PC-9 (cell line): ENCODE results near the gene EPG5. TPM values are rescaled to one million over a fixed set of nuclear protein-coding genes. Genes with fewer than 3 reads are reported as not detected.

ENCODE experiments used
- BruUV-seq: library from RNA; stranded (reverse); fragments of 400-500 nt; replicated peaks from 2 replicates; lab custom pipeline; 2021; lab: Mats Ljungman, UMichigan
- CTCF ChIA-PET: fragments of 300-600 bp; sonication (Branson Sonifier 250); formaldehyde crosslinking; loops from one replicate; lab custom pipeline; 2022; ENCODE audit warnings: antibody characterized with exemption; lab: Charles Lee
- POLR2A ChIA-PET: fragments of 300-600 bp; sonication (Branson Sonifier 250); formaldehyde crosslinking; loops from one replicate; lab custom pipeline; 2022; ENCODE audit warnings: antibody characterized with exemption; ENCODE audit not compliant: unreplicated experiment; lab: Charles Lee
- DNase-seq, 2 experiments: peaks; one replicate each; pipeline versions ENCODE4 v3.0.0 to v3.0.0-alpha.2; 2015 to 2022; ENCODE audit warnings: mixed read lengths in 1 of 2
- H2AFZ ChIP-seq: fragments of 200-600 bp; sonication (generic); 2 replicates; pipeline ENCODE4 v1.8.1; 2017; ENCODE audit warnings: antibody characterized with exemption
- H3F3A ChIP-seq: fragments of 200-600 bp; sonication (generic); 2 replicates; pipeline ENCODE4 v1.8.1; 2017; ENCODE audit warnings: antibody characterized with exemption, mild to moderate bottlenecking, low read depth; ENCODE audit not compliant: insufficient read depth
- H3K27ac ChIP-seq: fragments of 200-600 bp; sonication (generic); 2 replicates; pipeline ENCODE4 v1.6.1; 2016; ENCODE audit warnings: mixed run types
- H3K27me3 ChIP-seq: fragments of 200-600 bp; sonication (generic); 2 replicates; pipeline ENCODE4 v1.6.1; 2016; ENCODE audit warnings: low read depth, mixed run types; ENCODE audit not compliant: insufficient read depth
- H3K36me3 ChIP-seq: fragments of 200-600 bp; sonication (generic); 2 replicates; pipeline ENCODE4 v1.6.1; 2016; ENCODE audit warnings: low read depth, mixed run types
- H3K4me1 ChIP-seq: fragments of 200-600 bp; sonication (generic); replicated peaks from 2 replicates; pipeline ENCODE4 v1.6.1; 2016; ENCODE audit warnings: mixed run types; ENCODE audit not compliant: insufficient read depth
- H3K4me2 ChIP-seq: fragments of 200-600 bp; sonication (generic); 2 replicates; pipeline ENCODE4 v1.6.1; 2017; ENCODE audit warnings: mixed run types
- H3K4me3 ChIP-seq: fragments of 200-600 bp; sonication (generic); 2 replicates; pipeline ENCODE4 v1.6.1; 2016; ENCODE audit warnings: mixed run types
- H3K79me2 ChIP-seq: fragments of 200-600 bp; sonication (generic); 2 replicates; pipeline ENCODE4 v1.6.1; 2017; ENCODE audit warnings: low read depth, mixed run types
- H3K9me2 ChIP-seq: fragments of 200-600 bp; sonication (generic); 2 replicates; pipeline ENCODE4 v1.8.1; 2017; ENCODE audit warnings: mild to moderate bottlenecking; ENCODE audit not compliant: insufficient read depth
- H3K9me3 ChIP-seq: fragments of 200-600 bp; sonication (generic); 2 replicates; pipeline ENCODE4 v1.8.1; 2016; ENCODE audit warnings: low read depth; ENCODE audit not compliant: insufficient read depth
- H4K20me1 ChIP-seq: fragments of 200-600 bp; sonication (generic); 2 replicates; pipeline ENCODE4 v1.8.1; 2017; ENCODE audit not compliant: insufficient read depth
- EZH2 ChIP-seq: fragments of 200-600 bp; sonication (generic); IDR thresholded peaks from 2 replicates; pipeline ENCODE4 v1.8.0; 2017; ENCODE audit warnings: antibody characterized with exemption, low read depth
- intact Hi-C: fragments of 100-400 bp; cut with micrococcal nuclease; formaldehyde crosslinking; loops from one replicate; pipeline ENCODE4 v1.10.0; 2022; ENCODE audit not compliant: unreplicated experiment
- total RNA-seq: library from RNA; stranded (reverse); gene quantifications from 2 replicates; pipeline ENCODE4 v1.2.3, GENCODE V29; 2021
- TF ChIP-seq, protein P1 (sequence below): fragments of 200-600 bp; sonication (generic); conservative IDR thresholded peaks from 2 replicates; pipeline ENCODE4 v1.6.1; 2017; ENCODE audit warnings: mixed run types, antibody characterized with exemption, mild to moderate bottlenecking, moderate library complexity

The EPG5 gene
- total RNA-seq, 1 experiment from 2014 or later: 19.5 TPM

DNA sequence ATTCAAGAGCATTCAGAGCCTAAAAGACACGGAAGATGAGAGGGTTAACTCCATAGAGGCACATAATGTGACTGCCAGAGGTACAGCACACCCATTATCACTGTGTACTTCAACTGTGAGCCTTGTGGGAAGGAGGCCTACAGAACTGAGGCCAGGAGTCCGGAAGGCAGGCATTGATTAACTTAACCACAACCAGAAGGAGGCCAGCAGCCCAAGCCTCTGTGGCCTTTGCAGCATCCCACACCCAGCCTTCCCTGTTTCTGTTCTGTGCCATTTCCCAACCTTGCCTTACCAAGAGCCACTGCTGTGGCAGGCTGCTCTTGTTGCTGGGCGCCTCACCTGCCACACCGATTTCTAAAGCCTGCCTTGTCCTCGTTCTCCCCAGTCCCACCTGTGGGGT, 114.5 kb downstream of the EPG5 start:
- H3K4me2 ChIP-seq: no peak overlapping the region
- intact Hi-C loops: no loop called here
- CTCF ChIA-PET: no interaction called here
- peaks cover 10% of the 10 kb centered on the region for H3K36me3 ChIP-seq
- H4K20me1 ChIP-seq: no peaks in the 10 kb centered on the region
- DNase-seq: no peak
- TF ChIP-seq, protein P1, sequence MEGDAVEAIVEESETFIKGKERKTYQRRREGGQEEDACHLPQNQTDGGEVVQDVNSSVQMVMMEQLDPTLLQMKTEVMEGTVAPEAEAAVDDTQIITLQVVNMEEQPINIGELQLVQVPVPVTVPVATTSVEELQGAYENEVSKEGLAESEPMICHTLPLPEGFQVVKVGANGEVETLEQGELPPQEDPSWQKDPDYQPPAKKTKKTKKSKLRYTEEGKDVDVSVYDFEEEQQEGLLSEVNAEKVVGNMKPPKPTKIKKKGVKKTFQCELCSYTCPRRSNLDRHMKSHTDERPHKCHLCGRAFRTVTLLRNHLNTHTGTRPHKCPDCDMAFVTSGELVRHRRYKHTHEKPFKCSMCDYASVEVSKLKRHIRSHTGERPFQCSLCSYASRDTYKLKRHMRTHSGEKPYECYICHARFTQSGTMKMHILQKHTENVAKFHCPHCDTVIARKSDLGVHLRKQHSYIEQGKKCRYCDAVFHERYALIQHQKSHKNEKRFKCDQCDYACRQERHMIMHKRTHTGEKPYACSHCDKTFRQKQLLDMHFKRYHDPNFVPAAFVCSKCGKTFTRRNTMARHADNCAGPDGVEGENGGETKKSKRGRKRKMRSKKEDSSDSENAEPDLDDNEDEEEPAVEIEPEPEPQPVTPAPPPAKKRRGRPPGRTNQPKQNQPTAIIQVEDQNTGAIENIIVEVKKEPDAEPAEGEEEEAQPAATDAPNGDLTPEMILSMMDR: no peak
- no peak for TF ChIP-seq EZH2
- no peak overlapping the region for H3K27ac ChIP-seq
- no TSS peak for BruUV-seq
- no peaks in the 10 kb centered on the region for H3K9me2 ChIP-seq
- H3F3A ChIP-seq: no peaks in the 10 kb centered on the region
- no peak overlapping the region for H2AFZ ChIP-seq
- H3K27me3 ChIP-seq: no peaks in the 10 kb centered on the region
- H3K4me3 ChIP-seq: no peak overlapping the region
- POLR2A ChIA-PET: no interaction called here
- H3K9me3 ChIP-seq: no peaks in the 10 kb centered on the region
- H3K79me2 ChIP-seq: no peaks in the 10 kb centered on the region
- no peaks in the 10 kb centered on the region for H3K4me1 ChIP-seq

DNA sequence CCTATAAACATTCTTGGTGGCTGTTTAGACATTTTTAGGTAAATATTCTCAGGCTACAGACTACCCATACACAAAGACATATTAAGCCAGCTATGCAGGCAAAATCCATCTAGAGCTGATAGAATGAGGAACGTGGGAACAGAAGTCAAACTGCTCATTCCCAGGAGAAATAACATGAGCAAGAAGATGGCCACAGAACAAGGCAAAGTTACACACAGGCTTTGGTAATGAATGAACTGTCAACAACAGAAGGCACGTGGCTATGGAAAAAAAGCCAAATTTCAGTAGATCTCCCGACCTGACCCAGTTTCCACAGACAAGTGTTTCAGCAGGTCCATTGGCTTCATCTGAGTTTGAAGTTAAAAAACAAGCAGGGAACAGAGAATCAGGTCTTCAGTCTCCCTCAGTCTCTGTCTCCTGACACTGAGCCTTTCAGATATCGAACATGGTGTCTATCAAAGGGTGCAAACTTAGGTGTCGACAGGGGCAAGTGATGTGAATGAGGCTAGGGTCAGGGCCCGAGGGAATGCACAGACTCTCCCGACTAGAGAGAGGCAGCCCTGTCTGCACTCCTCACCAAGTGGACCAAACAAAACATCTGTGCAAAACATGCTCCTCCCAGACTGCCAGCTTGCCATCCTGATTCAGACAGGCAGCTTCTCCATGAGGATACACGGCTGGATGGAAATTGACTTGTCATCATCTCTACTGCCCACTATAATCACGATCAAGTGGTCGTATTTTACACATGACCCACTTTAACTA, 115.8 kb downstream of the EPG5 start:
- DNase-seq: no peak
- no TSS peak for BruUV-seq
- H3K27ac ChIP-seq: no peak overlapping the region
- H3K36me3 ChIP-seq: peaks cover 6% of the 10 kb centered on the region
- H4K20me1 ChIP-seq: no peaks in the 10 kb centered on the region
- no peaks in the 10 kb centered on the region for H3K9me3 ChIP-seq
- no peak overlapping the region for H3K4me3 ChIP-seq
- no peak overlapping the region for H2AFZ ChIP-seq
- no peaks in the 10 kb centered on the region for H3K27me3 ChIP-seq
- no peak overlapping the region for H3K4me2 ChIP-seq
- H3F3A ChIP-seq: no peaks in the 10 kb centered on the region
- H3K9me2 ChIP-seq: no peaks in the 10 kb centered on the region
- ChIA-PET CTCF (interaction anchor here (0.6 kb wide), 1 partner anchor 145 kb away, joined by 4 read pairs; no protein-coding TSS in a partner anchor), POLR2A (no interaction called here)
- no peaks in the 10 kb centered on the region for H3K4me1 ChIP-seq
- no peak for TF ChIP-seq EZH2
- TF ChIP-seq, protein P1: no peak
- intact Hi-C loops: no loop called here
- H3K79me2 ChIP-seq: no peaks in the 10 kb centered on the region

DNA sequence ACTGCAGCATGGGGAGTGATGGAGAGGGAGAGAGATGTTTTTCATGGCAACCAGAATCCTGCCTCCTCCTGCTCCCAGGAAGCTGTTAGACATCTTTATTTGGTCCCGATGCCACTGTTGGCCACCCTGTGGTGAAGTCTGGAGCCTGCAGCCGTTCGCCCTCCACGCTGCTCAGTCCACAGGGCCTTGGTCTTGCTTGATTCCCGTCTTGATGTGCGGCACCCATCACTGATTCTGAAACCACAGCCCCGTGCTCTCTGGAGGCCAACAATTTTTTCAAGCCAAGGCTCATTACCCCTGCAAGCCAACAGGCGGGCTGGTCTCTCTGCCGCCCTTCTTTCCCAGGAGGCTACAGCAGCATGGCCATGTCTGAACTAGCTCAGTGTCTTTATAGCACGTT, 117.1 kb downstream of the EPG5 start:
- ChIA-PET CTCF (no interaction called here), POLR2A (interaction anchor here (0.6 kb wide), 1 partner anchor 274 kb away, joined by 3 read pairs; no protein-coding TSS in a partner anchor)
- intact Hi-C loops: no loop called here
- Histone ChIP-seq H3K4me1 (no peaks in the 10 kb centered on the region), H2AFZ (no peak overlapping the region), H4K20me1 (no peaks in the 10 kb centered on the region), H3K4me2 (no peak overlapping the region), H3K9me2 (no peaks in the 10 kb centered on the region), H3K36me3 (no peaks in the 10 kb centered on the region), H3F3A (no peaks in the 10 kb centered on the region), H3K27ac (no peak overlapping the region), H3K27me3 (no peaks in the 10 kb centered on the region), H3K79me2 (no peaks in the 10 kb centered on the region), H3K9me3 (no peaks in the 10 kb centered on the region), H3K4me3 (no peak overlapping the region)
- TF ChIP-seq, protein P1: peak; percentile 49
- TF ChIP-seq EZH2: no peak
- no peak for DNase-seq
- BruUV-seq: no TSS peak
